GM19043 (cell line): ENCODE measurements around the gene BPIFB4.
"Not testable (repeated sequence)": the region's sequence is repeated elsewhere in the genome, so short reads cannot be mapped to it uniquely, and the experiment has no call there.

Experiments
- ATAC-seq: cut with Tn5 transposase; IDR thresholded peaks from one replicate; pipeline ENCODE4 v1.9.1; 2021; ENCODE audit warnings: low read depth; ENCODE audit not compliant: unreplicated experiment

Gene BPIFB4

GRCh38 chr20:33083544-33084340, 4.3 kb downstream of the BPIFB4 start:
- ATAC-seq, result no peak

- no peak for ATAC-seq
Observed at GRCh38 chr20:33084722-33085121, 5.3 kb downstream of the BPIFB4 start.

GRCh38 chr20:33086052-33086722, 6.7 kb downstream of the BPIFB4 start:
- ATAC-seq, result no peak

- no peak for ATAC-seq
Observed at GRCh38 chr20:33091147-33091546, 11.7 kb downstream of the BPIFB4 start.

GRCh38 chr20:33091693-33092092, 12.2 kb downstream of the BPIFB4 start:
- no peak for ATAC-seq

- no peak for ATAC-seq
Observed at GRCh38 chr20:33092361-33092760, 12.9 kb downstream of the BPIFB4 start.

- no peak for ATAC-seq
Observed at GRCh38 chr20:33093074-33093473, 13.6 kb downstream of the BPIFB4 start.

GRCh38 chr20:33093582-33093981, 14.1 kb downstream of the BPIFB4 start:
- ATAC-seq, result no peak

- ATAC-seq, result no peak
Observed at GRCh38 chr20:33095249-33095648, 15.8 kb downstream of the BPIFB4 start.

GRCh38 chr20:33095902-33096584, 16.6 kb downstream of the BPIFB4 start:
- ATAC-seq, result not testable (repeated sequence)

GRCh38 chr20:33097001-33097400, 17.6 kb downstream of the BPIFB4 start:
- no peak for ATAC-seq

GRCh38 chr20:33099843-33100538, 20.5 kb downstream of the BPIFB4 start:
- no peak for ATAC-seq

GRCh38 chr20:33103556-33103955, 24.1 kb downstream of the BPIFB4 start:
- no peak for ATAC-seq

- ATAC-seq, result no peak
Observed at GRCh38 chr20:33104336-33104735, 24.9 kb downstream of the BPIFB4 start.

- no peak for ATAC-seq
Observed at GRCh38 chr20:33105316-33105924, 26.0 kb downstream of the BPIFB4 start.

- ATAC-seq, result not testable (repeated sequence)
Observed at GRCh38 chr20:33106058-33106620, 26.7 kb downstream of the BPIFB4 start.

- ATAC-seq, result no peak
Observed at GRCh38 chr20:33108661-33109060, 29.2 kb downstream of the BPIFB4 start.

GRCh38 chr20:33110147-33110825, 30.8 kb downstream of the BPIFB4 start:
- ATAC-seq, result no peak

- no peak for ATAC-seq
Observed at GRCh38 chr20:33111306-33111705, 31.9 kb downstream of the BPIFB4 start.
